GM18498 (cell line): ENCODE measurements around the gene GNL3.

ENCODE experiments used
- ATAC-seq: cut with Tn5 transposase; IDR thresholded peaks from one replicate; pipeline ENCODE4 v1.9.1; 2021; ENCODE audit warnings: mild to moderate bottlenecking, moderate library complexity; ENCODE audit not compliant: unreplicated experiment

Gene GNL3

GRCh38 chr3:52688266-52688665 lies 2.4 kb downstream of the GNL3 start:
- no peak for ATAC-seq

- no peak for ATAC-seq
These were observed 3.3 kb downstream of the GNL3 start for GRCh38 chr3:52689151-52689550.

GRCh38 chr3:52690560-52690959 lies 4.7 kb downstream of the GNL3 start:
- ATAC-seq: no peak

- ATAC-seq: no peak
These were observed 7.2 kb downstream of the GNL3 start for GRCh38 chr3:52693071-52693470.

GRCh38 chr3:52694528-52695189 lies 8.8 kb downstream of the GNL3 start:
- no peak for ATAC-seq

GRCh38 chr3:52695798-52696671 lies 10.2 kb downstream of the GNL3 start:
- no peak for ATAC-seq

- no peak for ATAC-seq
These were observed 11.2 kb downstream of the GNL3 start for GRCh38 chr3:52696830-52697631.

GRCh38 chr3:52697632-52697965 lies 11.8 kb downstream of the GNL3 start:
- ATAC-seq: no peak

GRCh38 chr3:52703341-52703740 lies 17.5 kb downstream of the GNL3 start:
- ATAC-seq: no peak

- peak; percentile 1 for ATAC-seq
These were observed 19.0 kb downstream of the GNL3 start for GRCh38 chr3:52704611-52705437.

- no peak for ATAC-seq
These were observed 19.5 kb downstream of the GNL3 start for GRCh38 chr3:52705438-52705687.

- ATAC-seq: peak; percentile 82
These were observed 20.2 kb downstream of the GNL3 start, which contains the start of the genes GLT8D1 and SPCS1 for GRCh38 chr3:52705688-52706686. TSS of gene GLT8D1 (minus strand) at chr3:52705791. CDS start at chr3:52700460, 5,331 bp downstream. TSS of gene SPCS1 (plus strand) at chr3:52706106. CDS start at chr3:52706247, 141 bp downstream.

- ATAC-seq: no peak
These were observed 21.8 kb downstream of the GNL3 start for GRCh38 chr3:52707585-52707984.

GRCh38 chr3:52710512-52710911 lies 24.7 kb downstream of the GNL3 start:
- ATAC-seq: no peak

- no peak for ATAC-seq
These were observed 26.7 kb downstream of the GNL3 start for GRCh38 chr3:52712291-52713212.

GRCh38 chr3:52714335-52715302 lies 28.8 kb downstream of the GNL3 start:
- no peak for ATAC-seq

GRCh38 chr3:52715714-52716305 lies 30.0 kb downstream of the GNL3 start:
- ATAC-seq: no peak
